HG03108 (cell line): Measurements from ENCODE around the gene TK1.

ENCODE experiments used
- ATAC-seq: cut with Tn5 transposase; IDR thresholded peaks from one replicate; pipeline ENCODE4 v1.9.1; 2021; ENCODE audit warnings: moderate library complexity; ENCODE audit not compliant: unreplicated experiment

Gene TK1

GRCh38 chr17:78125138-78125913 is 61.5 kb downstream of the TK1 start:
- no peak for ATAC-seq

GRCh38 chr17:78124836-78125137 is 62.1 kb downstream of the TK1 start:
- no peak for ATAC-seq
